GM19324 (cell line): ENCODE data around the gene TNFAIP3.
"Not testable (repeated sequence)": the region's sequence is repeated elsewhere in the genome, so short reads cannot be mapped to it uniquely, and the experiment has no call there.

Source experiments
- ATAC-seq: cut with Tn5 transposase; IDR thresholded peaks from one replicate; pipeline ENCODE4 v1.9.1; 2021; ENCODE audit warnings: mild to moderate bottlenecking, moderate library complexity; ENCODE audit not compliant: unreplicated experiment, low FRiP score

The TNFAIP3 gene

GRCh38 chr6:137877113-137877512 lies 10.1 kb downstream of the TNFAIP3 start:
- ATAC-seq = no peak

GRCh38 chr6:137877606-137878005 lies 10.5 kb downstream of the TNFAIP3 start:
- ATAC-seq = no peak

- no peak for ATAC-seq
Observed at GRCh38 chr6:137878029-137878428, 11.0 kb downstream of the TNFAIP3 start.

GRCh38 chr6:137878486-137879285 lies 11.6 kb downstream of the TNFAIP3 start:
- ATAC-seq = no peak

GRCh38 chr6:137879299-137879698 lies 12.2 kb downstream of the TNFAIP3 start:
- no peak for ATAC-seq

GRCh38 chr6:137879885-137880745 lies 13.1 kb downstream of the TNFAIP3 start:
- ATAC-seq = no peak

- no peak for ATAC-seq
Observed at GRCh38 chr6:137880746-137881521, 13.9 kb downstream of the TNFAIP3 start.

GRCh38 chr6:137881522-137881886 lies 14.4 kb downstream of the TNFAIP3 start:
- ATAC-seq = no peak

- ATAC-seq = no peak
Observed at GRCh38 chr6:137882225-137882961, 15.3 kb downstream of the TNFAIP3 start.

- ATAC-seq = no peak
Observed at GRCh38 chr6:137883400-137884148, 16.5 kb downstream of the TNFAIP3 start.

GRCh38 chr6:137884149-137884909 lies 17.3 kb downstream of the TNFAIP3 start:
- ATAC-seq = no peak

GRCh38 chr6:137884910-137885229 lies 17.8 kb downstream of the TNFAIP3 start:
- ATAC-seq = not testable (repeated sequence)

GRCh38 chr6:137886226-137886625 lies 19.2 kb downstream of the TNFAIP3 start:
- not testable (repeated sequence) for ATAC-seq

GRCh38 chr6:137890983-137891537 lies 24.0 kb downstream of the TNFAIP3 start:
- no peak for ATAC-seq

- no peak for ATAC-seq
Observed at GRCh38 chr6:137892271-137892708, 25.2 kb downstream of the TNFAIP3 start.

GRCh38 chr6:137893181-137893580 lies 26.1 kb downstream of the TNFAIP3 start:
- no peak for ATAC-seq

GRCh38 chr6:137893726-137894125 lies 26.7 kb downstream of the TNFAIP3 start:
- ATAC-seq = no peak

- ATAC-seq = not testable (repeated sequence)
Observed at GRCh38 chr6:137894378-137894777, 27.3 kb downstream of the TNFAIP3 start.
